Transverse colon (tissue), 4 donors: Measurements from ENCODE around the gene C1orf115.

ENCODE experiments used
- CTCF ChIP-seq, 5 experiments: fragments of 200-600 bp in 3 of 5; fragments of 450-650 bp in 2 of 5; sonication (generic) in 3 of 5; IDR thresholded peaks; 1 replicate in 2 of 5; 2 replicates in 3 of 5; pipeline ENCODE4 v1.5.1; 2016 to 2017; ENCODE audit warnings: antibody characterized with exemption in 5 of 5, inconsistent platforms in 3 of 5, mild to moderate bottlenecking in 2 of 5, moderate library complexity in 1 of 5
- EP300 ChIP-seq: sonication (generic); formaldehyde crosslinking; IDR thresholded peaks from one replicate; pipeline ENCODE4 v1.6.1; 2017; ENCODE audit warnings: antibody characterized with exemption, low read depth
- POLR2A ChIP-seq: fragments of 450-650 bp; IDR thresholded peaks from one replicate; pipeline ENCODE4 v1.6.1; 2016; ENCODE audit warnings: antibody characterized with exemption, mild to moderate bottlenecking, moderate library complexity
- POLR2AphosphoS5 ChIP-seq, 3 donors: sonication (generic); formaldehyde crosslinking; IDR thresholded peaks; one replicate each; pipeline ENCODE4 v1.6.1; 2016; ENCODE audit warnings: antibody characterized with exemption in 3 of 3

DNA sequence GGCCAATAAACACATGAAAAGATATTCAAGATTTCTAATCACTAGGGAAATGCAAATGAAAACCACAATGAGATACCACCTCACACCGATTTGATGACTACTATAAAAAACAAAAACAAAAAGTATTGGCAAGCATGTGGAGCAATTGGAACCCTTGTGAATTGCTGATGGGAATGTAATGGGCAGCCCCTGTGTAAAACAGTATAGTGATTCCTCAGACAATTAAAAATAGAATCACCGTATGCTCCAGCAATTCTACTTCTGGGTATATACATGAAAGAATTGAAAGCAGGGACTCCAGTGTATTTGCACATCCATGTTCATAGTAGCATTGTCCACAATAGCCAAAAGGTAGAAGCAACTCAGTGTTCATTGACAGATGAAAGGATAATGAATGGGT is 12.9 kb upstream of the C1orf115 start:
- TF ChIP-seq CTCF (IDR thresholded peaks at IDR 0.05) = no peak
- no peak for TF ChIP-seq EP300
- no peak for TF ChIP-seq POLR2A
- TF ChIP-seq POLR2AphosphoS5 (IDR thresholded peaks at IDR 0.05) = no peak
